ENCODE data around the gene CTNNAL1.
"Not testable (repeated sequence)": the region's sequence is repeated elsewhere in the genome, so short reads cannot be mapped to it uniquely, and the experiment has no call there.

The CTNNAL1 gene

DNA sequence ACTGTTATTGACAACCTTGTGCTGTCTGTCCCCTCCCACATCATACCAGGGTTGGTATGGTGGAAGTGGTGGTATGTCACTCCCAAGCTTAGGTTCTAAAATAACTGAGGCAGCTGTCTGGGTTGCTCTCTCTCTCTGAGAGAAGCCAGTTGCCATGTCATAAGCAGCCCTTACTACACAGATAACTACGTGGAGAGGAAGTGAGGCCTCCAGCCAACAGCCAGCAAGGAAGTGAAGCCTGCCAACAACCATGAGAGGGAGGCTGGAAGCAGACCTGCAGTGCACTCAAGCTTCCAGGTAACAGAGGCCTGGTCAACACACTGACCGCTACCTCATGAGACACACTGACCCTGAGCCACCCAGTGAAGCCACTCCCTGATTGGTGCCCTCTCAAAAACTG, 18.6 kb downstream of the CTNNAL1 start:
- no peak for DNase-seq (ENCODE audit: low read depth in 2 of 2)

DNA sequence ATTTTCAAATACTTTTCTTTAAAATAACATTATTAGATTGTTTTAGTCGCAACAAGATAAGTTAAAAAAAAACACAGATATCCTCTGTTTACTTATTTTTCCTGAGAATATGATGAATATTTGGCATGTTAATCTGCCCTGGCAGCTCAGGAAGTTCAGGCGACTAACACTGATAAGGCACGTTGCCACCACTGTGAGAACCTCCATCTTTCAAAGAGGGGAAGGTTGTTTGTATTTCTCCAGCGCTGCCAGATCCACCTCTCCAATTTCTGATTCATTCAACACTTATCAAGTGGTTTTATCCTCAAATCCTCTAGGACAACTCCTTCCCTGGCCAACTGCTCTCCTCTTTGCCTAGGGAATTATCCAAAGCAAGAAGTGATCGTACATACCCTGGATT, 21.8 kb downstream of the CTNNAL1 start:
- no peak for DNase-seq (ENCODE audit: low read depth in 2 of 2)

DNA sequence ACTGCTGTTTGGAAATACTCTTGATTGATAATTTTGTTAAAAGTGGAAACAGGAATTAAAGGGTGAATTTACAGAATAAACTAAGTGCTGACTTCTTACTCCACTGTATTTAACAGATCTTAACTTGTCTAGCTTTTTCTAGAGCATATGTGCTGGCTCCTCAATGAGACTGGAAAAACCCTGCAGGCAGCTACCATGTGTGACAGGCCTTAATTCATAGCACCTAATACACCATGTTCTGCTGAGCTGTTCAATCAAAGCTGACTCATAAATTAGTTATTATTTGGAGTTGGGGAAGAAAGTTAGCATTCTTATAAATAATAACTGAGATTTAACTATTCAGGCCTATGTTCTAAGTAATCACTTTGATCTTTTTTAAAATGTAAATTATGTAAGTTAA, 29.4 kb downstream of the CTNNAL1 start:
- DNase-seq (ENCODE audit: low read depth in 2 of 2), result no peak

GRCh38 chr9:108980893-108981292, 32.4 kb downstream of the CTNNAL1 start:
- DNase-seq (ENCODE audit: low read depth in 2 of 2), result no peak

GRCh38 chr9:108978205-108978604, 35.1 kb downstream of the CTNNAL1 start:
- DNase-seq (ENCODE audit: low read depth in 2 of 2), result no peak

- no peak for DNase-seq (ENCODE audit: low read depth in 2 of 2)
Observed at GRCh38 chr9:108973895-108974294, 39.4 kb downstream of the CTNNAL1 start.

- DNase-seq (ENCODE audit: low read depth in 2 of 2), result no peak
Observed at GRCh38 chr9:108972626-108973209, 40.6 kb downstream of the CTNNAL1 start.

GRCh38 chr9:108972186-108972585, 41.1 kb downstream of the CTNNAL1 start:
- DNase-seq (ENCODE audit: low read depth in 2 of 2), result no peak

DNA sequence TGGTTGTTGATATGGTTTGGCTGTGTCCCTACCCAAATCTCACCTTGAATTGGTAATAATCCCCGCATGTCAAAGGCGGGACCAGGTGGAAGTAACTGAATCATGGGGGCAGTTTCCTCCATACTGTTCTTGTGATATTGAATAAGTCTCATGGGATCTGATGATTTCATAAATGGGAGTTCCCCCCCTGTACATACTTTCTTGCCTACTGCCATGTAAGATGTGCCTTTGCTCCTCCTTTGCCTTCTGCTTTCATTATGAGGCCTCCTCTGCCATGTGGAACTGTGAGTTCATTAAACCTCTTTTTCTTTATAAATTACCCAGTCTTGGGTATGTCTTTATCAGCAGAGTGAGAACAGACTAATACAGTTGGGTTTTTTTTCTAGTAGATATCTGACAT, 41.9 kb downstream of the CTNNAL1 start:
- not testable (repeated sequence) for DNase-seq (ENCODE audit: low read depth in 2 of 2)

- DNase-seq (ENCODE audit: low read depth in 2 of 2), result no peak
Observed at GRCh38 chr9:108967916-108968315, 45.4 kb downstream of the CTNNAL1 start.

GRCh38 chr9:108963459-108964143, 49.7 kb downstream of the CTNNAL1 start:
- no peak for DNase-seq (ENCODE audit: low read depth in 2 of 2)

DNA sequence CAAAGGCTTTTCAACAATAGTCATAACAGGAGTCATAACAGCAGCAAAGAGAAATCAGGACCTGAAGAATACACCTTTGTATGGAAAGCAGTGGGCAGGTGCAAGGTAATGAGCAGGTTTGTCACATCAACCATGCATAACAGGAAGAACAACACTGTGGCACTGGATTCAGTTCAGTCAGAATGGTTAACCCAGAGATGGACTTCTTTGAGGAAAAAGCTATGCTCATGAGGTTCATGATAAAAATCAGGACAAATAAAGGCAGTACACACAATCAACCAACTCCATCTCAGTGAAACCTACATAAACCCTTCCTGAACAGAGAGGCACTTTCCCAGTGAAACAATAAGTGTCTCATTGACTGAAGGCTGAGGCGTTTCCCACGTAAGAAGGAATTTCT, 52.1 kb downstream of the CTNNAL1 start:
- no peak for DNase-seq (ENCODE audit: low read depth in 2 of 2)

DNA sequence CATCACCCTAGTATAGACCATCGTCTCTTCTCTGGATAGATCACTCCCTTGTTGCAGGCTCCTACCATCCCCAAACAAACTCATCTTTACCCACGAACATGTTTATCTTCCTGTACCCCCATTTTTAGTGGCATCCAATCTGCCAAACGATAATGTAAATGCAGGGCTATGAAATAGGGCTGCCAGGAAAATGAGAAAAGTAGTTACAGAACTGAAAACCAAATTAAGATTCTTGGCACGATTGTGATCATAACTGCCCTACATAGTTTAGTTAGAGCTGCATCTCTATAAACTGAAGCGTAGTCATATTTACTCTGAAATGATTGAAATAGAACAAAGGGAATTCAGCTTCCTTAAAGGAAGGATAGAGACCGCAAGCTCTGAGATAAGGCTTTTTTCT, 53.0 kb downstream of the CTNNAL1 start:
- no peak for DNase-seq (ENCODE audit: low read depth in 2 of 2)

GRCh38 chr9:108956631-108957026, 56.7 kb downstream of the CTNNAL1 start:
- DNase-seq (ENCODE audit: low read depth in 2 of 2), result no peak

DNA sequence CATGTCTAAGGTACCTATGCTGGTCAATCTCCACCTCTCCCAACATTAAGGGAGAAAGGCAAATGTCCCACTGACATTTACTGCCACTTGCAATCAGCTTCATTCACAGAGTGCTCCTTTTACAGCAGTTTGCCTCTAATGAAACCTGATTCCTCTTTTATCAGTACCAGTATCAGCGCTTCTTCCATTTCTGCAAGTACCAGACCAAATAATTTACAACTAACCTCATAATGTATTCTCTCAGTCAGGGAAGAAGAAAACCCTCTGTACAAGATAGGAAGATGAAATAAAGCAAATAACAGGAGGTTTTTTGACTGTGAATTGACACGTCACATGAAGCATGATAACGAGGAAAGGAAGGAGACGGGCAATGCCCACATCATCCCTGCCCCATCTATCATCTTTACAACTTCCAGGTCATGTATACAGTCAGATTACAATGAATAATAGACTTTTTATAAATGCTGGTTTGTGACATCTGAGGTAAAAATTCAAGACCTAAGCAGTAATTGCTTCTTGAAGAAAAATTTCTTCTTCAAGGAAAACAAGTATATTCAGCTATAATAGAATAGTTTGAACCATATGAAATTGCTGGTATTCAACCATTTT, 57.2 kb downstream of the CTNNAL1 start:
- DNase-seq (ENCODE audit: low read depth in 2 of 2), result no peak

DNA sequence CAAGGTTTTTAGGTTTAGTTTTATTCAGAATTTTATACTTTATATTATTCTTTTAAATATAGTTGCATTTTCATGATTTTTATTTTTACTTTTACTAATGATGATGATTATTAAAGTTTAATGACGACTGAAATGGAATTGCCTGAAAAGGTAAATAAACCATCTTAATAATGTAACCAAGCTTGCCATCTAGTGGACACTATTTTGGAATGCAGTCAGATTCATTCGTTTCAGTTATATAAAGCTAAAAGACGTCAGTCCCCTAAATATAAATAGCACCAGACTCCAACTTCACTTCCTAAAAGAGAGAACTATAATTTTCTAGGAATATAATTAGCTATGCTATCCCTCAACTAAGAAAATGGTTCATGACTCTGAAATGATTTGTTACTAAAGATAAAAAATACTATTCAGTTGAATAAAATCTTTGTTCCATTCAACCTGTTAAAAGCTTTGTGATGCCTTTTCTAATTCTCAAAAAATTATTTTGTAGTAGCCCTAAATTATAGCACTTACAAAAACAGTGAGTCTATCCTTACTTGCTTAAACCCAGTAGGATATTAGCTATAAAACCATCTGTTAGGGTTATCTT, 59.2 kb downstream of the CTNNAL1 start:
- no peak for DNase-seq (ENCODE audit: low read depth in 2 of 2)

DNA sequence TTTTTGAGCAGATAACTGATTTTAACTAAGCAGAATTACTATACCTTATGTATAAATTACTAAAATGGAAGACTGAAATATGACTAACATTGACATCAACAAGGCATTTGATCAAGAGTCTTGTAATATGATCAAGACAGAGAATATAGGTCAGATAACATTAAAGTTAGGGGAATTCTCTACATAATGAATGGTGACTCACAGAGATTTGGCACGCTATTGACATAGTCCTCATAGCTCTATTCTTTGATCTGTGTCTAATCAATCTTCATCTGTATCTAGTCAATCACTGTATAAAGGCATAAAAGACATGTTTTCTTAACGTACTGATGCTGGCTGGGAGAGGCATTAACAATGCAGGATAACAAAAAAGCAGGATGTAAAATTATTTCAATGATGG, 61.7 kb downstream of the CTNNAL1 start:
- DNase-seq (ENCODE audit: low read depth in 2 of 2), result no peak

DNA sequence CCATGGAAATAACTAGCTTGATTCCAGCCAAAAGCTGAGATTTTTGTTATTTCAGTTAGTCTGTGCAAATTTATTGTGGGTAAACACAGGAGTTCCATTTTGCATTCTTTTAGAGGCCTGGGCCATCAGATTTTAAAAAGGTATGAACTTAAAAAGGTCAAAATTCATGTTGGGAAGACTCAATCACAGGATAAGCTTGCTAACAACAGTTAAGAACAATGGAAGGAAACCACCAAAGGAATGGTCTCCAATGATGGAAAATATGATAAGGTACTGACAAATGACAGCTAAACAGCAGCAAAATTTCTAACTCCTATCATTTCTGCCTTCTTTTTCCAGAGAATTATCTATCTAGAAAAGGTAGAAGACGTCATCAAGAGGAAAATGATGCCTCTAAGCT, 63.1 kb downstream of the CTNNAL1 start:
- DNase-seq (ENCODE audit: low read depth in 2 of 2), result no peak

DNA sequence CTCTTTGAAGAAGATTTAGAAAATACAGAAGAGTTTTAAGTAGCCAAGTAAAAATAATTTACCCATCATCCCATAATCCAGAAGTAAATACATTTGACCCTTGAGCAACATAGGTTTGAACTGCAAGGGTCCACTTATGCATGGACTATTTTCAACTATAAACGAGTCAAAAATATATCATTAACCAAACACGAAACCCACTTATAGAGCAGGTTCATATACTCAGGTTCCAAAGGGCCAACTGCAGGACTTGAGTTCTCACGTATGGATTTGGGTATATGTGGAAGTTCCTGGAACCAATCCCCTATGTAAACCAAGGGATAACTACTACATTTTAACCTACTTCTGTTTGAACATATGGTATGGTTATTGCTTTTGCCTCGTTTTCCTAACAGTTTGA, 73.3 kb downstream of the CTNNAL1 start:
- DNase-seq (ENCODE audit: low read depth in 2 of 2), result no peak

- DNase-seq (ENCODE audit: low read depth in 2 of 2), result no peak
Observed at GRCh38 chr9:108937561-108938305, 75.6 kb downstream of the CTNNAL1 start.

DNA sequence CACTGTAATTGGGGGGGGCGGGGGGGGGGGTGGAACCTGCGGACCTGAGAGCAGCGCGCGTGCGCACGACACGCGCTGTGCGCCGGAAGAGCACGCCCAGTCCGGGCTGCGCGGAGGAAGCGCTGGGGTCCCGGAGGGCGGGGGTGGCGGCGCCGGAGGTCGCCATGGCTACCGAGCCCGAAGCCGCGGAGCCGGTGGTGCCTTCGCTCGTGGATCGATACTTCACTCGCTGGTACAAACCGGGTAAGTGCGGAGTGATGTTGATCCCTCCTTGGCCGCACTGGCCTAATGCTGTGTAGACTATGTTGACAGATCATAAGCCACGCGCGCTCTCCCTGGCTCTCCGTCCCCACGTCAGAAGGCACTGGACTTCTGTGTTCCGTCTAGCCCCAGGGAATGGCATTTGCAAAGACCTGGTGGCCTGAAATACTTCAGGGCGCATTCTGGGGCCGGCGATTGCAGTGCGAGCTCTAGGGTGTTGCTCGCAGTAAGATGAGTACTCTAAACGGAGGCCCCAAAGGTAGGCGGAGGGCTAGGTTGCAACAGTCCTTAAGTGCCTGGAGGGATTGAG, 78.9 kb downstream of the CTNNAL1 start, which contains the start of gene ABITRAM:
TSS of gene ABITRAM (plus strand) at position 78 of the 571 bp plus-strand sequence. CDS start at position 165, 87 bp downstream.
- peak; percentile 59 to 66 for DNase-seq (ENCODE audit: low read depth in 2 of 2)

All from stimulated activated CD8-positive, alpha-beta memory T cell treated with anti-CD3 and anti-CD28 coated beads, Interleukin-2, amount 100 ng/mL, for 1 hour (primary cell).